Measurements from ENCODE around the gene PDLIM7. TPM values are rescaled to one million over a fixed set of nuclear protein-coding genes. Genes with fewer than 3 reads are reported as not detected.

PDLIM7 gene
- polyA plus RNA-seq, 4 donors: 73.6 to 157 (median 121) TPM

GRCh38 chr5:177475563-177476427 is 21.6 kb downstream of the PDLIM7 start:
- DNase-seq (ENCODE audit: low read depth in 4 of 4, low spot score in 3 of 4): no peak

- DNase-seq (ENCODE audit: low read depth in 4 of 4, low spot score in 3 of 4): no peak
Observed at GRCh38 chr5:177474846-177475562, 22.4 kb downstream of the PDLIM7 start.

GRCh38 chr5:177474002-177474476 is 23.4 kb downstream of the PDLIM7 start:
- no peak for DNase-seq (ENCODE audit: low read depth in 4 of 4, low spot score in 3 of 4)

GRCh38 chr5:177473443-177474001 is 23.9 kb downstream of the PDLIM7 start, which contains the start of gene DBN1:
Gene DBN1 (minus strand): TSS chr5:177473634. CDS start chr5:177473521, 113 bp downstream.
- no peak for DNase-seq (ENCODE audit: low read depth in 4 of 4, low spot score in 3 of 4)

DNA sequence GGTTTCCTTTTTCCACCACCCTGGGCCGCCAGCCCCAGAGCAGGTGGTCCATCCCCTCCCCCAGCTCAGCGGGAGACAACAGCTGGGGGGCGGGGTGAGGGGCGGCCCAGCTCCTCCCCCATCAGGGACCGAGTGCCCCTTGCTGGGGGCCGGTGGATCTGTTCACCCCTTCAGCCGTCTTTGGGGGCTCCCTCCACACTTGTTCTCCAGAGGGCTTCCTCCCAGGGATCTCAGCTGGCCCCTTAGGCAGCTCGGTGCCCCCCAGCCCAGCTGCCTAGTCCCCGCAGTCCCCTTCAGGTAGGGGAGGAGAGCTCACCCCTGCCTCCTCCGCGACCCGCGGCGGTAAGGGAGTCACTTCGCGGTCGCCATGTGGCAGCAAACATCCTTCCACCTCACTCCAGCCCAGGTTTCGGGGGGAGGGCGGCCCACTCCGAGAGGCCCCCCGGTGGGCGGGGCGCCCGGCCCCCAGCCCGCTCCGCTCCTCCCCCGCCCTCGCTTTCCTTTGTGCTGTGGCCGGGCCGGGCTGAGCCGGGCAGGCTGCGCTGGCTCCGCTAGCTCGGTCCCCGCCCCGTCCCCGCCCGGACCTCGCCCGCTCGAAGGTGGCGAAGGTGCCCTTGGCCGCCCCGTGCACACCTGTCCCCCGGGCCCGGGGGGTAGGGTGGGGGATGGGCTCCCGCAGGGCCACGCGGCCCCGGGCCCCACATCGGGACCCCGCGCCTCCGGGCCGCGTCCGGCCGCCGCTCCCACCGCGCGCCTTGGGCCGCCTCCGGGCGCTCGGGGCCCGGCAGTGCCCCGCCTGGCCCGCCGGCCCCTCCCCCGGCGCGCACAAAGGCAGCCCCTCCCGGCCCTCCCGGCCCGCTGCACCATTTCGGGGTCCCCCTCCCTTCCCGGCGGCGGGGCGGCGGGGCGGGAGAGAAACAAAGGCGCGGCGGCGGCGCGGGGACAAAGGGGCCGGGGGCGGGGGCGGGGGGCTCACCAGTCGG is 24.7 kb downstream of the PDLIM7 start:
- no peak for DNase-seq (ENCODE audit: low read depth in 4 of 4, low spot score in 3 of 4)

DNA sequence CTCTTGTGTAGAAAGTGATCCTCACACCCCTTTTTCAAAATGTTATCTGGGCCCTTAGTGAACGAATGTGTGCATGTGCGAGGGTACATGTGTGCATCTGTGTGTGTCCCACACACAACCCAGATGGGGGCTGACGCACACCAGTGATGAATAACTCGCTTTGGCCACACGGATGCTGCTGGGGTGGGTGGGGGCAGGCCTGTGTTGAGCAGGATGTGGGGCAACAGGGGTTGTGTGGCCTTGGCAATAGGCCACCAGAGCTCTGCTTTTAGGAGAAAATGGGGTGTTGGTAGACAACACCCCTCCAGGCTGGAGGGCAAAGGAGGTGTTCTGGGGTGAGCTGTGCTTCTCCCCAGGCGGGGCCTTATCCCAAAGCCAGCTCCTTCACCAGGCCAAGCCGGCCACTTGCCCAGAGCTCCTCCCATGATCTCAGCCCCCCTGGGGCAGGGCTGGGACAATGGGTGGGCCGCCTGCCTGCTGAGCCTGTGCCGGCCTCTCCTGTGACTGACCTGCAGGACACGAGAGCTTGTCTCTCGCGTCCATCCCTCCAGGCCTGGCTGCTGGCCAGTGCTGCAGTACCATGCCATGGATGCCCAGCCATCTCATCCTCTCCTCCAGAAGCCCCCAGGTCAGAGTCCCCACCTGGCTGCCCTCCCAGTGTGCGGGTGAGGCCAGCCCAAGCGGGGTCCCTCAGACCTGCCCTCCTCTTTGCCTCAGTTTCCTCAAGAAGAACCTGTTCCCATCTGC is 25.6 kb downstream of the PDLIM7 start:
- DNase-seq (ENCODE audit: low read depth in 4 of 4, low spot score in 3 of 4): no peak

DNA sequence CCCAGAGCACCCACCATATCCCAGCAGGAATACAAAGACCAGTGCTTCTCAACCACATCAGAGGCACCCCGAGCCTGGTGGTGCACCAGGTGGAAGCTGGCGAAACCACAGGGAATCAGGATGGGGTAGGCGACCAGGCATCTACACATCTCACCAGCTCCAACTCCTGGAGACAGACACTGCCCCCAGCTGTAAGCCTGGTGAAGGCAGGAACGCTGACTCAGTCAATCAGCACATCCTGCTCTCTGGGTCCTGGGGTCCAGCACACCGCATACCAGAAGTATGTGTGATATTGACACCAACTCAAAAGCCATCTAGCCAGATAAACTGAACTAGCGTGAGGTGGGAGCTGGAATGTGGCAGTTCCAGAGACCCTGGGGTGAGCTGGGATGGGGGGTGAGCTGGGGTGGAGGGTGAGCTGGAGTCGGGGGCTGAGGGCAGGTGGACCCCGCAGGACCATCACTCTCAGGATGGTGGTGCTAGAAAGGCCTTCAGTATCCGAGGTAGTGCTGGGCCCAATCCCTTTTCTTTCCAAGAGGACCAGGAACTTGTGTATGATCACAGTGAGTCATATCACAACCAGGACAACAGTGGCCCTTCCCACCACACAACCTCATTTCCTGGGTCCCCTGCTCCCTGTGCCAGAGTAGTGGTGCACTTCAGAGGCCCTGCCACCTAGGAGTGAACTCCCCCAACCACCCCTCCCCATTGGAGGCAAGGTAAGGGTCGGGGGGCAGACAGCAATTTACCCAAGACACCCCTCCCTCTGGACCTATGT is 26.5 kb downstream of the PDLIM7 start:
- DNase-seq (ENCODE audit: low read depth in 4 of 4, low spot score in 3 of 4): no peak

DNA sequence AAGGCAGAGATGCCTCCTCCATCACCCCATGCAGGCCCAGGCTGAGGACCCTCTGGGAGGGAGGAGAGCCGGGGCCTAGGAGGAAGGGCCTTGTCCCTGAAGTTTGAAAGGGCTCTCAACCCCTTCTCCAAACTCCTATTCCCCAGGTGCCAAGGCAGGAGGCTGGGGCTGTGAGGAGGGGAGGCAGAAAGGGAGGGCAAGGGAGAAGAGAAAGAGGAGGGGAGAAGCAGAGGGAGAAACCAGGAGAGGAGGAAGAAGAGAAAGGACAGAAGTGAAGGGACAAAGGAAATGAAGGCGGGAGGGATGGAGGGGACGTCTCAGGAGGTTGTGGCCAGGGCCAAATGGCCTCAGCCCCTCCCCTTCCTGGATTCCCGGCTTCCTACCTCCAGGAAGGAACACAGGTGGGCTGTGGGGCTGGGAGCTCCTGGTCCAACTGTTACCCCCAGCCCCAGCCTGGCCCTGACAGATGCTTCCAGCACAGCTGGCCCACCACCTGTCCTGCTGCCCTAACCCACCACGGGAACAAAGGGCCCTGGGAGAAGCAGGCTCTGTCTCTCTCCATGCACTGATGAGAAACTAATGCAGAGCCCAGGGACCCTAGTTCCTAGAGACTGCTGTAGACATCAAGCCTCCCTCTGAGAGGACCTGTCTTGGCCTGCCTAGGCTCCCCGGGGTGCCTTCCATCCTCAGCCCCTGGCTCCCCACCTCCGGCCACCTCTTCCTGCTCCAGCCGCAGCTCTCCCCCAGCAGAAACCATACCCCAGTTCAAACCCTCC is 27.5 kb downstream of the PDLIM7 start:
- DNase-seq (ENCODE audit: low read depth in 4 of 4, low spot score in 3 of 4): no peak

- DNase-seq (ENCODE audit: low read depth in 4 of 4, low spot score in 3 of 4): no peak
Observed at GRCh38 chr5:177468685-177469628, 28.4 kb downstream of the PDLIM7 start.

GRCh38 chr5:177468329-177468684 is 29.1 kb downstream of the PDLIM7 start:
- DNase-seq (ENCODE audit: low read depth in 4 of 4, low spot score in 3 of 4): no peak

GRCh38 chr5:177467436-177467835 is 30.0 kb downstream of the PDLIM7 start:
- no peak for DNase-seq (ENCODE audit: low read depth in 4 of 4, low spot score in 3 of 4)

- no peak for DNase-seq (ENCODE audit: low read depth in 4 of 4, low spot score in 3 of 4)
Observed at GRCh38 chr5:177466861-177467260, 30.5 kb downstream of the PDLIM7 start.

DNA sequence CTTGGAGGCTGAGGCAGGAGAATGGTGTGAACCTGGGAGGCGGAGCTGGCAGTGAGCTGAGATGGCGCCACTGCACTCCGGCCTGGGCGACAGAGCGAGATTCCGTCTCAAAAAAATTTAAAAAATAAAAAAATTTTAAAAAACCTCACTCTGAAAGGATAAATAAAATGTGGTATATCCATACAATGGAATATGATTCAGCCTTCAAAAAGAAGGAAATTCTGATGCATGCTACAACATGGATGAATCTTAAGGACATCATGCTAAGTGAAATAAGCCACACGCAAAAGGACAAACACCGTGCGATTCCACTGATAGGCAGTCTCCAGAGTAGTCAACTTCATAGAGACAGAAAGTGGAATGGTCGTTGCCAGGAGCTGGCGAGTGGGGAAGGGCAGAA is 32.4 kb downstream of the PDLIM7 start:
- no peak for DNase-seq (ENCODE audit: low read depth in 4 of 4, low spot score in 3 of 4)

DNA sequence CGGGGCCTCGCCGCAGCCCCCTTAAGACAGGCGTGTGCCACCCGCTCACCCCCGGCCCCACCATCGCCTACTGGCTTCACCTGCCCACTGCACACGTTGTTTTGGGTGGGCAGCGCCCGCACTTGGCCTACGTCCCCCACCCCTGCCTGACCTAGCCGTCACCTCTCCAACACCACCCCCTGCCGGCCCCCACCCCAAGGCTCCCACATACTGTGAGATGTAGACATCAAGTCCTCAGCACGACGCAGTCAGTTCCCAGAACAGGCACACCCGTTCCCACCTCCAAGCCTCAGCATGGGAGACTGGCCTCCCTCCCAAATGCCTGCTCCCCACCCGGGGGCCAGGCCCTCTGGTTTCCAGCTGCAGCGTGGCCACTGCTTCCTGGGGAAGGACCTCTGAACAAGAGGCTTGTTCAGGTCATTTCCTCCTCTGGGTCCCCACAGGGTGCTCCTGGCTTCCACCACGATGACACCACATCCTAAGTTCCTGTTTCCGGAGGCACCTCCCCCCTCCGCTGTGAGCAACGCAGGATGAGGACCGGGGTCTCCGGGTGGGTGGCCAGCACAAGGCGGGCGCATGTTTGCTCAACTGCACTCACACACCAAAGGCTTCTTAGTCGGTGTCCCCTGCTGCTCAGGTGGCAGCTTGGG is 35.3 kb downstream of the PDLIM7 start:
- no peak for DNase-seq (ENCODE audit: low read depth in 4 of 4, low spot score in 3 of 4)

DNA sequence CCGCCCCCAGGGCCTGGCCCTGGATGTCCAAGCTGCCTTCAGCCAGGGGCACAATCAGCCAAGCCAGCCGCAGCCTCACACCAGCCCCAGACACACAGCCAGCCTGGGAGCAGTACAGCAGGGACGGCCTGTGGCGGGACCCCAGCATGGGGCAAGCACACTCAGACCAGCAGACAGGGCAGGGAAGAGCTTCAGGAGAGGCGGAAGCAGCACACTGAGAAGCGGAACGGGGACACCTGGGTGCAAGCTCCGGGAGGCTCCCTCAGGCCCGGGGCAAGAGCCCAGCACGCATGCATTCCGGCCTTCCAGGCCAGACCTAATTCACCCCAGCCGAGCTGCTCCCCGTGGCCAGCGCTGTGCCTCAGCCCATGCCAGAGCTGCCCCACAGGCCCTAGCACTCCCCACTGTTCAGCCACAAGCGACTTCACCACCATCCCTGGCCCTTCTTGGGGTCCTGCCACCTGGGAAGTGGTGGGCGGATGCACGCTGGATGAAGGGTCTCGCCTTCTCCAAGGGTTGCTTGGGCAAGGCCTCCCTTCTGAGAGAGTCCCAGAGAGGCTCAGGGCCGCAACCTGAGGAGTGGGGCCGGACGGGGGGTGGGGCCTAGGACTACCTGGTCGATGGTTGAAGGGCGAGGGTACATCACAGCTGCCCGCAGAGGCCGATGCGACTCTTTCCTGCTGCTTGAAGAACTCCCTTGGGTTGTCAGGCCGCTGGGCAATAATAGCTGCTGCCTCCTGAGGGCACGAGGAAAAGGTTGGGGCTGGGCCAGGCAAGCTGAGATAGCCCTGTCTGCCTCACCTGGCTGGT is 37.4 kb downstream of the PDLIM7 start:
- no peak for DNase-seq (ENCODE audit: low read depth in 4 of 4, low spot score in 3 of 4)

DNA sequence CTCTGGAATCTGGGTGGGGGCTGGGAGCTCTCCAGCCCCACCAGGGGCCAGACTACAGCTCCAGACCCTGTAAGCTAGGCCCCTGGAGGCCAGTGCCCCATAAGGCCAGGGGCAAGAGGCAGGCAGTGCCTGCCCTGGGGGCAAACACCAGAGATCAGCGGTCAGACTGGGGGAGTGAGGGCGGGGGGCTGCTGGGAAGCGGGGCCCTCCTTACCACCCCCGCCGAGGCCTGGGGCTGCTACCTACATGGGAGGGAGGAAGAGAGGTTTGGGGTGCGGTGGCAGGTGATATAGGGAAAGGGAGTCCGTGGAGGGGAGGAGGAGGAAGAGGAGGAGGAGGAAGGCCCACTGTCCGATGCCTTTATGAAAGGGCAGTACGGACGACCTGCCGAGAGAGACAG is 38.0 kb downstream of the PDLIM7 start:
- DNase-seq (ENCODE audit: low read depth in 4 of 4, low spot score in 3 of 4): no peak

Measured in left renal pelvis (tissue), 4 donors.